Activated CD4-positive, alpha-beta T cell treated with anti-CD3 and anti-CD28 coated beads, Interleukin-2, amount 10 ng/mL, durations not matched to agents 7 days and 5 days (primary cell): Measurements from ENCODE around the gene IFFO2. TPM values are rescaled to one million over a fixed set of nuclear protein-coding genes. Genes with fewer than 3 reads are reported as not detected.

Source experiments
- CTCF ChIA-PET: fragments of 350-600 bp; sonication (Branson Sonifier 250); formaldehyde crosslinking; loops from one replicate; lab custom pipeline; 2021; ENCODE audit warnings: antibody characterized with exemption; lab: Charles Lee
- POLR2A ChIA-PET: fragments of 350-600 bp; sonication (Branson Sonifier 250); formaldehyde crosslinking; loops from one replicate; lab custom pipeline; 2021; ENCODE audit warnings: antibody characterized with exemption; lab: Charles Lee
- DNase-seq: peaks from one replicate; pipeline ENCODE4 v3.0.0-alpha.2; 2020
- H3K27ac Mint-ChIP-seq: one replicate; pipeline ENCODE4 v1.8.0; 2021; ENCODE audit warnings: mild to moderate bottlenecking, moderate library complexity, mixed read lengths
- H3K27me3 Mint-ChIP-seq: one replicate; pipeline ENCODE4 v1.8.0; 2021; ENCODE audit warnings: mixed read lengths
- H3K36me3 Mint-ChIP-seq: one replicate; pipeline ENCODE4 v1.8.0; 2021; ENCODE audit warnings: low read depth, mixed read lengths
- H3K4me1 Mint-ChIP-seq: one replicate; pipeline ENCODE4 v1.8.0; 2021; ENCODE audit warnings: mixed read lengths
- H3K4me3 Mint-ChIP-seq: one replicate; pipeline ENCODE4 v1.8.0; 2021; ENCODE audit warnings: mild to moderate bottlenecking, moderate library complexity, mixed read lengths
- H3K9me3 Mint-ChIP-seq: one replicate; pipeline ENCODE4 v1.8.0; 2021; ENCODE audit warnings: mixed read lengths
- microRNA-seq: library from miRNA; unstranded; fragments of <30 nt; microRNA quantifications from one replicate; pipeline ENCODE4 v1.2.0, GENCODE V29; 2021; ENCODE audit warnings: borderline microRNAs expressed, borderline replicate concordance
- total RNA-seq, 2 experiments: library from RNA; stranded (reverse); gene quantifications; one replicate each; pipeline ENCODE4 v1.2.3, GENCODE V29; 2021

Gene IFFO2
- total RNA-seq, 2 experiments from 2014 or later: 20.4 to 21.7 TPM

DNA sequence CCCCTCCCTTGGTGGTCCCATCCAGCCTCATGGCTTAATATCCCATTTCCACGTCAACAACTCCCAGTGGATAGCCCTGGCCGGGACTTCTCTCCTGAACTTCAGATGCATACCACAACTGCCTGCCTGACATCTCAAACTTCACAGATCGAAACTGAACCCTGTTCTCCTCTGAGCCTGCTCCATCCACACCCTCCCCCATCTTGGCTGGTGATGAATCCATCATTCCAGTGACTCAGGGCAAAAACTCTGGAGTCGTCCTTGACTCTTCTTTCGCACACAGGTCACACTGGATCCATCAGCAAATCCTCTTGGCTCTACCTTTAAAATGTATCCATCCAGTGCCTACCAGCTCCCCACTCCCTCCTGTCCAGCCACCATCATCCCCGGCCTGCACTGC lies 100.9 kb downstream of the IFFO2 start:
- no peaks in the 10 kb centered on the region for H3K27me3 Mint-ChIP-seq
- POLR2A ChIA-PET: no interaction called here
- no peak overlapping the region for H3K27ac Mint-ChIP-seq

DNA sequence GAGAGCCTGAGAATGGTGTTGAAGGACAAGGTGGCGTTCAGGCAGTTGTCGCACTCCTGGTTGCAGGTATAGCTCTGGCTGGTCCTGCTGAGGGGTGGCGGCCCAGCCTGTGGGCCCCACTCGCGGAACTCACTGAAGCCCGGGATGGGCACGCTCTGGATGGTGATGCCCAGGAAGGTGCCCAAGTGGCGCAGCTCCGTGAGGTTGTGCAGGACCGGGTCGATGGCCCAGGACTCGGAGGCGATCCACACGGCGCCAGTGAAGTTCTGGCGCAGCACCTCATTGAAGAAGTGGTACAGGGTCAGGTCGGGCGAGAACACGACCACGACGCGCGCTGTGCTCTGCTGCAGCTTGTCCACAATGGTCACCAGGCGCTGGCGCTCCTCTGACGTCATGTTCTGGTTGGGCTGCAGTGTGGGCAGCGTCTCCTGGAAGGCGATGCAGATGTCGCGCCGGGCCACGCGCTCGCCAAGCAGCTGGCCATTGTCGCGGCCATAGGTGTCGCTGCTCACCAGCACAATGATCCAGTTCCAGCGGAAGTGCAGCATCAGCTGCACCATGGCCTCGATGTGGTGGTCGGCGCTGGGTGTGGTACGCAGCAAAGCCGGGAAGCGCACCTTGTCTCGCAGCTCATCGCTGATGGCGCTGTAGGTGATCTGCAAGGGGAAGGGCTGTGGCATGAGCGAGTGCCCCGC lies 102.0 kb downstream of the IFFO2 start:
- H3K27me3 Mint-ChIP-seq: no peaks in the 10 kb centered on the region
- no peak overlapping the region for H3K4me3 Mint-ChIP-seq
- H3K9me3 Mint-ChIP-seq: no peaks in the 10 kb centered on the region
- DNase-seq: no peak
- no peaks in the 10 kb centered on the region for H3K4me1 Mint-ChIP-seq
- POLR2A ChIA-PET: no interaction called here
- CTCF ChIA-PET: no interaction called here
- no peak overlapping the region for H3K27ac Mint-ChIP-seq
- H3K36me3 Mint-ChIP-seq: no peaks in the 10 kb centered on the region

More for the DNA sequence above, 100.9 kb downstream of the IFFO2 start:
- CTCF ChIA-PET: no interaction called here
- Mint-ChIP-seq H3K9me3 (no peaks in the 10 kb centered on the region), H3K4me3 (no peak overlapping the region), H3K4me1 (no peaks in the 10 kb centered on the region), H3K36me3 (no peaks in the 10 kb centered on the region)
- no peak for DNase-seq

Small RNAs within 50 kb of the gene (microRNA-seq; reads per million reads assigned to microRNA genes)
- gene MIR1290 (not detected), gene MIR4695 (not detected)

Other genes starting within 250 kb of the IFFO2 start
- gene TAS1R2, start 97.0 kb downstream of the IFFO2 start, total RNA-seq: not detected
- gene ALDH4A1, start 54.1 kb downstream of the IFFO2 start, total RNA-seq: 1 to 10 TPM; 4.3 to 5.9 TPM